ENCODE results near the gene RASSF9. TPM values are rescaled to one million over a fixed set of nuclear protein-coding genes. Genes with fewer than 3 reads are reported as not detected.

RASSF9 gene
- 0.69 and 5.0 TPM in 2 replicates for total RNA-seq

GRCh38 chr12:85836197-85837090 is at the start of gene RASSF9:
RASSF9 (minus strand) TSS chr12:85836409; CDS start chr12:85836201, 208 bp downstream.
- DNase-seq (ENCODE audit: low read depth) = peak; percentile 97

GRCh38 chr12:85883763-85884162 is 47.6 kb upstream of the RASSF9 start:
- peak; percentile 58 for DNase-seq (ENCODE audit: low read depth)

GRCh38 chr12:85877459-85877858 is 41.2 kb upstream of the RASSF9 start:
- no peak for DNase-seq (ENCODE audit: low read depth)

GRCh38 chr12:85874031-85874461 is 37.8 kb upstream of the RASSF9 start, which contains the start of gene NTS:
NTS (plus strand) TSS chr12:85874295; CDS start chr12:85874404, 109 bp downstream.
- peak; percentile 15 for DNase-seq (ENCODE audit: low read depth)

- DNase-seq (ENCODE audit: low read depth) = peak; percentile 72
Measured at GRCh38 chr12:85872497-85873091, 36.4 kb upstream of the RASSF9 start.

GRCh38 chr12:85866986-85867776 is 31.0 kb upstream of the RASSF9 start:
- DNase-seq (ENCODE audit: low read depth) = peak; percentile 62

- no peak for DNase-seq (ENCODE audit: low read depth)
Measured at GRCh38 chr12:85865890-85866289, 29.7 kb upstream of the RASSF9 start.

- DNase-seq (ENCODE audit: low read depth) = no peak
Measured at GRCh38 chr12:85856966-85857365, 20.8 kb upstream of the RASSF9 start.

GRCh38 chr12:85855305-85855704 is 19.1 kb upstream of the RASSF9 start:
- DNase-seq (ENCODE audit: low read depth) = no peak

- DNase-seq (ENCODE audit: low read depth) = no peak
Measured at GRCh38 chr12:85849344-85849743, 13.1 kb upstream of the RASSF9 start.

- DNase-seq (ENCODE audit: low read depth) = no peak
Measured at GRCh38 chr12:85843606-85844310, 7.5 kb upstream of the RASSF9 start.

GRCh38 chr12:85835426-85836196 is 598 bp downstream of the RASSF9 start:
- no peak for DNase-seq (ENCODE audit: low read depth)

GRCh38 chr12:85834378-85834777 is 1.8 kb downstream of the RASSF9 start:
- peak; percentile 59 for DNase-seq (ENCODE audit: low read depth)

GRCh38 chr12:85833579-85833978 is 2.6 kb downstream of the RASSF9 start:
- DNase-seq (ENCODE audit: low read depth) = no peak

- peak; percentile 48 for DNase-seq (ENCODE audit: low read depth)
Measured at GRCh38 chr12:85831327-85831990, 4.8 kb downstream of the RASSF9 start.

GRCh38 chr12:85829391-85829790 is 6.8 kb downstream of the RASSF9 start:
- DNase-seq (ENCODE audit: low read depth) = peak; percentile 40

GRCh38 chr12:85828576-85828975 is 7.6 kb downstream of the RASSF9 start:
- peak; percentile 44 for DNase-seq (ENCODE audit: low read depth)

- DNase-seq (ENCODE audit: low read depth) = peak; percentile 99
Measured at GRCh38 chr12:85825746-85826145, 10.5 kb downstream of the RASSF9 start.

GRCh38 chr12:85823436-85824180 is 12.6 kb downstream of the RASSF9 start:
- DNase-seq (ENCODE audit: low read depth) = peak; percentile 77
